ENCODE data around the gene ASB16. TPM values are rescaled to one million over a fixed set of nuclear protein-coding genes. Genes with fewer than 3 reads are reported as not detected.

The ASB16 gene
- total RNA-seq, 2 experiments from 2014 or later = 0.30 to 0.44 TPM

- H2AFZ ChIP-seq (ENCODE audit: low read length) = no peak overlapping the region
- no peak overlapping the region for H3K4me3 ChIP-seq (ENCODE audit: low read depth, low read length, poor library complexity, severe bottlenecking)
- no peaks in the 10 kb centered on the region for H4K20me1 ChIP-seq (ENCODE audit: insufficient read depth, low read length)
- intact Hi-C loops (cut with micrococcal nuclease; ENCODE audit: unreplicated experiment) = no loop called here
- no peak for DNase-seq (ENCODE audit: low spot score)
- no peak overlapping the region for H3K27ac ChIP-seq (ENCODE audit: low read depth, low read length, poor library complexity, severe bottlenecking)
- peaks cover 43% of the 10 kb centered on the region for H3K36me3 ChIP-seq (ENCODE audit: insufficient read depth, low read length)
- H3K4me1 ChIP-seq (ENCODE audit: insufficient read depth, low read length, poor library complexity, severe bottlenecking) = peaks cover 4% of the 10 kb centered on the region
- no TSS peak for BruUV-seq (replicated peaks)
- H3K79me2 ChIP-seq (ENCODE audit: insufficient read depth, low read depth, low read length) = no peaks in the 10 kb centered on the region
- POLR2A ChIA-PET = no interaction called here
- no peak for TF ChIP-seq EZH2phosphoT487 (IDR thresholded peaks at IDR 0.05; ENCODE audit: borderline replicate concordance, low read depth, low read length)
- TF ChIP-seq, protein P1, sequence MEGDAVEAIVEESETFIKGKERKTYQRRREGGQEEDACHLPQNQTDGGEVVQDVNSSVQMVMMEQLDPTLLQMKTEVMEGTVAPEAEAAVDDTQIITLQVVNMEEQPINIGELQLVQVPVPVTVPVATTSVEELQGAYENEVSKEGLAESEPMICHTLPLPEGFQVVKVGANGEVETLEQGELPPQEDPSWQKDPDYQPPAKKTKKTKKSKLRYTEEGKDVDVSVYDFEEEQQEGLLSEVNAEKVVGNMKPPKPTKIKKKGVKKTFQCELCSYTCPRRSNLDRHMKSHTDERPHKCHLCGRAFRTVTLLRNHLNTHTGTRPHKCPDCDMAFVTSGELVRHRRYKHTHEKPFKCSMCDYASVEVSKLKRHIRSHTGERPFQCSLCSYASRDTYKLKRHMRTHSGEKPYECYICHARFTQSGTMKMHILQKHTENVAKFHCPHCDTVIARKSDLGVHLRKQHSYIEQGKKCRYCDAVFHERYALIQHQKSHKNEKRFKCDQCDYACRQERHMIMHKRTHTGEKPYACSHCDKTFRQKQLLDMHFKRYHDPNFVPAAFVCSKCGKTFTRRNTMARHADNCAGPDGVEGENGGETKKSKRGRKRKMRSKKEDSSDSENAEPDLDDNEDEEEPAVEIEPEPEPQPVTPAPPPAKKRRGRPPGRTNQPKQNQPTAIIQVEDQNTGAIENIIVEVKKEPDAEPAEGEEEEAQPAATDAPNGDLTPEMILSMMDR (conservative IDR thresholded peaks at IDR 0.05; ENCODE audit: low read length) = no peak
- no peak overlapping the region for H3K4me2 ChIP-seq (ENCODE audit: low read length)
- no peaks in the 10 kb centered on the region for H3K9me2 ChIP-seq (ENCODE audit: insufficient read depth, low read length)
- CTCF ChIA-PET (ENCODE audit: unreplicated experiment) = no interaction called here
- no peaks in the 10 kb centered on the region for H3K9me3 ChIP-seq (ENCODE audit: low read length)
Measured at GRCh38 chr17:44176257-44176656, 5.8 kb downstream of the ASB16 start.

DNA sequence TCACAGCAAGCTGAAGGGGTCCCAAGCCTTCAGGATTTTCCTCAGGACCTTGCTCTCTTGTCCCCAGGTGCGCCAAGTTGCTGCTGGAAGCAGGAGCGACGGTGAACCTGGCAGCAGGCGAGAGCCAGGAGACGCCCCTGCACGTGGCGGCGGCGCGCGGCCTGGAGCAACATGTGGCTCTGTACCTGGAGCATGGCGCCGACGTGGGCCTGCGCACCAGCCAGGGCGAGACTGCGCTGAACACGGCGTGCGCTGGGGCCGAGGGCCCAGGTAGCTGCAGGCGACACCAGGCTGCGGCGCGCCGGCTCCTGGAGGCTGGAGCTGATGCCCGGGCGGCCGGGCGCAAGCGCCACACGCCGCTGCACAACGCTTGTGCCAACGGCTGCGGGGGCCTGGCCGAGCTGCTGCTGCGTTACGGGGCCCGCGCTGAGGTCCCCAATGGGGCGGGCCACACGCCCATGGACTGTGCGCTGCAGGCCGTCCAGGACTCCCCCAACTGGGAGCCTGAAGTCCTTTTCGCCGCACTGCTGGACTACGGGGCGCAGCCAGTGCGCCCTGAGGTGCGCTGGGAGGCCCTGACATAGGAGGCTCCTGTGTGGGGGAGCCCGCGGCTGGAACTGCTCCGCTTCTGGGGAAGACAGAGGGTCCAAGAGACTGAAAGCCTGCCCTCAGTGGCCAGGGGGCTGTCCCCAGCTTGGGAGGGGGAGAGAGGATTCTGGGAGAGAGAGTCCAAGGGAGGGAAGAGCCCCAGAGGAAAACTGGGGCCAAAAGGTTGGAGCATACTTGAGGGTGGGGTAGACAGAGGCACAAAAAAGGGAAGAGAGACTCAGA, 6.4 kb downstream of the ASB16 start:
- BruUV-seq (replicated peaks) = no TSS peak
- no peak overlapping the region for H3K4me2 ChIP-seq (ENCODE audit: low read length)
- CTCF ChIA-PET (ENCODE audit: unreplicated experiment) = no interaction called here
- H2AFZ ChIP-seq (ENCODE audit: low read length) = no peak overlapping the region
- intact Hi-C loops (cut with micrococcal nuclease; ENCODE audit: unreplicated experiment) = no loop called here
- H3K4me1 ChIP-seq (ENCODE audit: insufficient read depth, low read length, poor library complexity, severe bottlenecking) = no peaks in the 10 kb centered on the region
- POLR2A ChIA-PET = no interaction called here
- no peaks in the 10 kb centered on the region for H3K9me2 ChIP-seq (ENCODE audit: insufficient read depth, low read length)
- no peak for DNase-seq (ENCODE audit: low spot score)
- peaks cover 48% of the 10 kb centered on the region for H3K36me3 ChIP-seq (ENCODE audit: insufficient read depth, low read length)
- peaks cover 3% of the 10 kb centered on the region; the same call in 1 of the 2 replicates for H3K79me2 ChIP-seq (ENCODE audit: insufficient read depth, low read depth, low read length)
- H3K9me3 ChIP-seq (ENCODE audit: low read length) = no peaks in the 10 kb centered on the region
- no peak for TF ChIP-seq EZH2phosphoT487 (IDR thresholded peaks at IDR 0.05; ENCODE audit: borderline replicate concordance, low read depth, low read length)
- TF ChIP-seq, protein P1 (conservative IDR thresholded peaks at IDR 0.05; ENCODE audit: low read length) = no peak
- H4K20me1 ChIP-seq (ENCODE audit: insufficient read depth, low read length) = no peaks in the 10 kb centered on the region
- no peak overlapping the region for H3K4me3 ChIP-seq (ENCODE audit: low read depth, low read length, poor library complexity, severe bottlenecking)
- no peak overlapping the region for H3K27ac ChIP-seq (ENCODE audit: low read depth, low read length, poor library complexity, severe bottlenecking)

DNA sequence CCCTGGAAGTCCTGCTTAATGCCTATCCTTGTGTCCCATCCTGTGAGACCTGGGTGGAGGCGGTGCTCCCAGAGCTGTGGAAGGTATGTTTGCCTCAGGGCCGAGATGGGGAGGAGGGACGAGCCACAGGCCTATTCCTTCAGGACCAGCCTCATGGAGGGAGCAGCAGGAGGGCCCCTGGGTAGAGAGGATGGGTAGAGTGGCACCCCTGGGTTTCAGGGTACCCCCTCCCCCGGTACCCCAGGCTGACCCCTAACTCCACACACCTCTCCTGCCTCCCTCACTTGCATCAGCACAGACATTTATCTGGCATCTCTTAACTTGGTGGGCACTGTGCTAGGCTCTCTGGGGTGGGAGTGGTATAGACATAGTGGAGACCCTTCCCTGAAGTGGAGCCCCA, 7.1 kb downstream of the ASB16 start:
- ChIA-PET POLR2A (no interaction called here), CTCF (ENCODE audit: unreplicated experiment) (no interaction called here)
- intact Hi-C loops (cut with micrococcal nuclease; ENCODE audit: unreplicated experiment) = no loop called here
- Histone ChIP-seq H3K4me3 (ENCODE audit: low read depth, low read length, poor library complexity, severe bottlenecking) (no peak overlapping the region), H3K9me3 (ENCODE audit: low read length) (no peaks in the 10 kb centered on the region), H3K27ac (ENCODE audit: low read depth, low read length, poor library complexity, severe bottlenecking) (no peak overlapping the region), H3K36me3 (ENCODE audit: insufficient read depth, low read length) (peaks cover 56% of the 10 kb centered on the region), H4K20me1 (ENCODE audit: insufficient read depth, low read length) (no peaks in the 10 kb centered on the region), H3K9me2 (ENCODE audit: insufficient read depth, low read length) (no peaks in the 10 kb centered on the region), H3K79me2 (ENCODE audit: insufficient read depth, low read depth, low read length) (peaks cover 11% of the 10 kb centered on the region; the same call in 1 of the 2 replicates), H3K4me2 (ENCODE audit: low read length) (no peak overlapping the region), H3K4me1 (ENCODE audit: insufficient read depth, low read length, poor library complexity, severe bottlenecking) (no peaks in the 10 kb centered on the region), H2AFZ (ENCODE audit: low read length) (no peak overlapping the region)
- no TSS peak for BruUV-seq (replicated peaks)
- DNase-seq (ENCODE audit: low spot score) = no peak
- no peak for TF ChIP-seq EZH2phosphoT487 (IDR thresholded peaks at IDR 0.05; ENCODE audit: borderline replicate concordance, low read depth, low read length)
- TF ChIP-seq, protein P1 (conservative IDR thresholded peaks at IDR 0.05; ENCODE audit: low read length) = no peak
